IMR-90 (cell line): ENCODE data around the gene PRELID1. TPM values are rescaled to one million over a fixed set of nuclear protein-coding genes. Genes with fewer than 3 reads are reported as not detected.

Experiments
- ATAC-seq: fragments of 200-7000 bp; cut with Tn5 transposase; 2 replicates; pipeline ENCODE4 v1.9.1; 2020; ENCODE audit warnings: low read depth, mild to moderate bottlenecking, moderate library complexity
- BruUV-seq: library from RNA; stranded (reverse); fragments of 400-500 nt; replicated peaks from 2 replicates; lab custom pipeline; 2021; lab: Mats Ljungman, UMichigan
- CTCF ChIA-PET: fragments of 300-600 bp; formaldehyde crosslinking; extraction: SDS; loops from one replicate; lab custom pipeline; 2021; ENCODE audit warnings: antibody characterized with exemption; lab: Yijun Ruan, JAX
- POLR2A ChIA-PET: fragments of 300-600 bp; sonication (Branson Sonifier 250); formaldehyde crosslinking; loops from one replicate; lab custom pipeline; 2022; ENCODE audit warnings: antibody characterized with exemption; ENCODE audit not compliant: unreplicated experiment; lab: Charles Lee
- DNase-seq: peaks from one replicate; pipeline ENCODE4 v3.0.0; 2013
- H2AFZ ChIP-seq: replicated peaks from 2 replicates; pipeline ENCODE3; 2013; ENCODE audit warnings: low read length, mild to moderate bottlenecking; ENCODE audit not compliant: poor library complexity
- H2AK5ac ChIP-seq: 2 replicates; pipeline ENCODE4 v1.6.1; 2013; ENCODE audit warnings: low read depth, low read length, inconsistent platforms
- H2AK9ac ChIP-seq: replicated peaks from 2 replicates; pipeline ENCODE3; 2013; ENCODE audit warnings: mild to moderate bottlenecking, low read depth, low read length, moderate library complexity; ENCODE audit not compliant: poor library complexity
- H2BK120ac ChIP-seq: 2 replicates; pipeline ENCODE4 v1.6.1; 2013; ENCODE audit warnings: low read depth, low read length, inconsistent platforms
- H2BK15ac ChIP-seq: 3 replicates; pipeline ENCODE4 v1.6.1; 2013; ENCODE audit warnings: low read depth, low read length, inconsistent platforms
- H2BK20ac ChIP-seq: 2 replicates; pipeline ENCODE4 v1.6.1; 2013; ENCODE audit warnings: low read depth, mild to moderate bottlenecking, inconsistent platforms, low read length, moderate library complexity
- H2BK5ac ChIP-seq: 2 replicates; pipeline ENCODE4 v1.6.1; 2013; ENCODE audit warnings: mild to moderate bottlenecking, low read depth, low read length, inconsistent platforms; ENCODE audit not compliant: poor library complexity, severe bottlenecking
- H3K14ac ChIP-seq: replicated peaks from 2 replicates; pipeline ENCODE4 v1.6.1; 2013; ENCODE audit warnings: low read depth, low read length, inconsistent platforms
- H3K18ac ChIP-seq: 2 replicates; pipeline ENCODE4 v1.6.1; 2013; ENCODE audit warnings: low read depth, low read length, control low read depth
- H3K23ac ChIP-seq: 2 replicates; pipeline ENCODE4 v1.6.1; 2013; ENCODE audit warnings: low read depth, low read length, inconsistent platforms
- H3K27ac ChIP-seq: 2 replicates; pipeline ENCODE4 v1.5.1; 2013; ENCODE audit warnings: mild to moderate bottlenecking, control low read depth, low read length; ENCODE audit not compliant: insufficient read depth
- H3K27me3 ChIP-seq: 2 replicates; pipeline ENCODE4 v1.6.1; 2013; ENCODE audit warnings: low read length; ENCODE audit not compliant: control insufficient read depth, insufficient read depth
- H3K36me3 ChIP-seq: 2 replicates; pipeline ENCODE4 v1.6.1; 2013; ENCODE audit warnings: low read length, mixed read lengths; ENCODE audit not compliant: control insufficient read depth, insufficient read depth
- H3K4ac ChIP-seq: 2 replicates; pipeline ENCODE4 v1.6.1; 2013; ENCODE audit warnings: low read depth, low read length, inconsistent platforms
- H3K4me1 ChIP-seq: 2 replicates; pipeline ENCODE4 v1.6.1; 2013; ENCODE audit warnings: low read length, mixed read lengths; ENCODE audit not compliant: control insufficient read depth, insufficient read depth
- H3K4me2 ChIP-seq: 2 replicates; pipeline ENCODE4 v1.6.1; 2013; ENCODE audit warnings: low read depth, mild to moderate bottlenecking, control low read depth, low read length, moderate library complexity
- H3K4me3 ChIP-seq: 2 replicates; pipeline ENCODE4 v1.5.1; 2013; ENCODE audit warnings: low read depth, mild to moderate bottlenecking, control low read depth, low read length, moderate library complexity; ENCODE audit not compliant: insufficient read depth
- H3K56ac ChIP-seq: 2 replicates; pipeline ENCODE4 v1.6.1; 2013; ENCODE audit warnings: low read length, inconsistent platforms; ENCODE audit not compliant: insufficient read depth; ENCODE audit errors: extremely low read depth
- H3K79me1 ChIP-seq, 2 experiments: 2 replicates each; pipeline ENCODE4 v1.6.1; 2013; ENCODE audit warnings: low read length in 2 of 2, inconsistent platforms in 1 of 2, low read depth in 1 of 2
- H3K9ac ChIP-seq: 2 replicates; pipeline ENCODE4 v1.6.1; 2013; ENCODE audit warnings: low read depth, low read length, control low read depth
- H3K9me1 ChIP-seq: 2 replicates; pipeline ENCODE4 v1.6.1; 2013; ENCODE audit warnings: low read length, inconsistent platforms; ENCODE audit not compliant: insufficient read depth
- H3K9me3 ChIP-seq: 2 replicates; pipeline ENCODE4 v1.6.1; 2013; ENCODE audit warnings: low read length; ENCODE audit not compliant: control insufficient read depth, insufficient read depth
- H4K20me1 ChIP-seq: 2 replicates; pipeline ENCODE4 v1.6.1; 2013; ENCODE audit warnings: low read length, inconsistent platforms; ENCODE audit not compliant: insufficient read depth
- H4K5ac ChIP-seq: 2 replicates; pipeline ENCODE4 v1.6.1; 2013; ENCODE audit warnings: mild to moderate bottlenecking, low read depth, low read length, control low read depth
- H4K8ac ChIP-seq, 2 experiments: 2 replicates each; pipeline ENCODE4 v1.6.1; 2013; ENCODE audit warnings: low read depth in 2 of 2, low read length in 2 of 2, control low read depth in 1 of 2, inconsistent platforms in 1 of 2
- H4K91ac ChIP-seq: 2 replicates; pipeline ENCODE4 v1.6.1; 2013; ENCODE audit warnings: low read depth, low read length, inconsistent platforms; ENCODE audit not compliant: insufficient read depth
- BHLHE40 ChIP-seq: fragments of 150-350 bp; IDR thresholded peaks from 2 replicates; pipeline ENCODE4 v1.6.1; 2016; ENCODE audit warnings: mild to moderate bottlenecking, low read depth, low read length
- CEBPB ChIP-seq: IDR thresholded peaks from 2 replicates; pipeline ENCODE4 v1.6.1; 2012; ENCODE audit warnings: low read depth, low read length, improper control_type of control experiment
- CTCF ChIP-seq: conservative IDR thresholded peaks from 2 replicates; pipeline ENCODE4 v1.5.1; 2012; ENCODE audit warnings: mild to moderate bottlenecking, low read depth, low read length, improper control_type of control experiment
- MAZ ChIP-seq: IDR thresholded peaks from 2 replicates; pipeline ENCODE4 v1.6.1; 2012; ENCODE audit warnings: low read depth, mild to moderate bottlenecking, low read length, improper control_type of control experiment, moderate library complexity, borderline replicate concordance
- RFX5 ChIP-seq: IDR thresholded peaks from 2 replicates; pipeline ENCODE4 v1.8.0; 2012; ENCODE audit warnings: low read depth, mild to moderate bottlenecking, low read length, moderate library complexity
- WGBS, 2 experiments: methylation state at CpG; one replicate each; pipeline versions ENCODE4 v1.1.5 to v1.1.7; 2013; ENCODE audit warnings: missing lambda C conversion rate in 2 of 2; ENCODE audit not compliant: insufficient read length in 1 of 2; ENCODE audit errors: extremely low coverage in 2 of 2; 5-methylcytosine and 5-hydroxymethylcytosine counted together
- dilution Hi-C: fragments of 300-500 bp; cut with HindIII; formaldehyde crosslinking; loops from one replicate; pipeline ENCODE4 v1.14.3; 2018; ENCODE audit warnings: low sequenced_read_pairs; ENCODE audit not compliant: unreplicated experiment
- in situ Hi-C: fragments of 300-500 bp; cut with MboI; formaldehyde crosslinking; loops from 3 replicates; pipeline ENCODE4 v1.14.3; 2019; ENCODE audit warnings: low sequenced_read_pairs, inconsistent platforms, mixed read lengths
- intact Hi-C: fragments of 100-400 bp; cut with micrococcal nuclease; formaldehyde crosslinking; loops from 2 replicates; pipeline ENCODE4 v1.10.0; 2022
- polyA plus RNA-seq, 3 experiments: library from polyadenylated mRNA; depleted of rRNA; stranded (reverse); fragments of >200 nt; gene quantifications; 2 replicates each; pipeline ENCODE4 v1.2.3, GENCODE V29; 2012; ENCODE audit warnings: low replicate concordance in 1 of 3
- total RNA-seq: library from RNA; depleted of rRNA; stranded (reverse); fragments of >200 nt; gene quantifications from 2 replicates; pipeline ENCODE4 v1.2.3, GENCODE V29; 2012

The PRELID1 gene
- total and polyA plus RNA-seq, 2 of the 4 experiments (the other 2 are of a cell fraction): 116 to 239 TPM

DNA sequence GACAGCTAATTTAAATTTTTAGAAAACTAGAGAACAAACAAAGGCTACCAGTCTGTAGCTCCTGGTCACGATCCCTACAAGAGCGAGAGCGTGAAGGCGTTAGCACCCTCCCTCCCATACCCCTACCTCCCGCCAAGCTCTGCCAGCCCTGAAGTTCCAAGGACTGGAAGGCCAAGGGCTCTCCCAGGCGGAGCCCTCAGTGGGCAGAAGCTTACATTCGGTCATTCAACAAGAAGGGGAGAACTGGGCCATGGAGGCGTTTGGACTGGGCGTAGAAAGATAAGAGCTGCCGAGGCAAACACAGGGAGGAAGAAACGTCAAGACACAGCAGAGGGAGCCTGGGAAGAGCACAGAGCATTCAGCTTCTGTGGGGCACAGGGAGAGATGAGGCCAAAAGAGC, 5.1 kb downstream of the PRELID1 start:
- H3K14ac ChIP-seq: no peak overlapping the region
- no peaks in the 10 kb centered on the region for H3K27me3 ChIP-seq
- peaks cover 48% of the 10 kb centered on the region for H4K20me1 ChIP-seq
- POLR2A ChIA-PET: no interaction called here
- no peak for DNase-seq
- H2BK5ac ChIP-seq: no peak overlapping the region
- no peak for ATAC-seq
- no peak overlapping the region for H3K56ac ChIP-seq
- BruUV-seq: no TSS peak
- H4K5ac ChIP-seq: no peak overlapping the region
- no peak overlapping the region for H4K8ac ChIP-seq
- no peak overlapping the region for H3K27ac ChIP-seq
- peaks cover 13 to 70% of the 10 kb centered on the region in 2 experiments; a peak in 3 of 4 replicates for H3K79me1 ChIP-seq
- H3K18ac ChIP-seq: no peak overlapping the region
- no peak overlapping the region for H3K4me2 ChIP-seq
- H2BK20ac ChIP-seq: no peak overlapping the region
- H2AK9ac ChIP-seq: no peak overlapping the region
- WGBS, 2 experiments: 93% methylated on average over 6 of the region's 11 CpGs; no CpG with 5 or more reads in 1 of the 2 experiments
- H2BK15ac ChIP-seq: no peak overlapping the region
- H2AK5ac ChIP-seq: no peak overlapping the region
- H3K4me1 ChIP-seq: peaks cover 9% of the 10 kb centered on the region
- no peak overlapping the region for H3K4me3 ChIP-seq
- H2AFZ ChIP-seq: no peak overlapping the region
- intact Hi-C loops (no loop called here), dilution Hi-C loops (no loop called here), in situ Hi-C loops (no loop called here)
- no peak overlapping the region for H3K23ac ChIP-seq
- CTCF ChIA-PET: interaction anchor here (1.3 to 1.6 kb wide), 2 partner anchors 71 to 194 kb away, joined by 3 to 5 read pairs; no protein-coding TSS in a partner anchor
- TF ChIP-seq CTCF (no peak), CEBPB (no peak), MAZ (no peak), BHLHE40 (no peak), RFX5 (no peak)
- peaks cover 19% of the 10 kb centered on the region for H3K36me3 ChIP-seq
- no peak overlapping the region for H2BK120ac ChIP-seq
- no peak overlapping the region for H3K4ac ChIP-seq
- no peaks in the 10 kb centered on the region for H3K9me3 ChIP-seq
- no peak overlapping the region for H4K91ac ChIP-seq
- 0 out of 2 replicates have a peak, but pooled peaks cover 4% of the 10 kb centered on the region for H3K9me1 ChIP-seq
- no peak overlapping the region for H3K9ac ChIP-seq
